ENCODE results near the gene ZNF366.

ZNF366 gene

GRCh38 chr5:72489536-72489935, 17.7 kb downstream of the ZNF366 start:
- no peak for DNase-seq

- DNase-seq: no peak
Measured at GRCh38 chr5:72488756-72489155, 18.5 kb downstream of the ZNF366 start.

GRCh38 chr5:72487177-72487576, 20.0 kb downstream of the ZNF366 start:
- no peak for DNase-seq

- no peak for DNase-seq
Measured at GRCh38 chr5:72486371-72486770, 20.8 kb downstream of the ZNF366 start.

- no peak for DNase-seq
Measured at GRCh38 chr5:72485430-72485974, 21.7 kb downstream of the ZNF366 start.

GRCh38 chr5:72482046-72482445, 25.2 kb downstream of the ZNF366 start:
- no peak for DNase-seq

- DNase-seq: no peak
Measured at GRCh38 chr5:72480841-72481240, 26.4 kb downstream of the ZNF366 start.

- DNase-seq: no peak
Measured at GRCh38 chr5:72479921-72480320, 27.3 kb downstream of the ZNF366 start.

GRCh38 chr5:72478684-72479083, 28.5 kb downstream of the ZNF366 start:
- no peak for DNase-seq

GRCh38 chr5:72478276-72478675, 28.9 kb downstream of the ZNF366 start:
- no peak for DNase-seq

- DNase-seq: no peak
Measured at GRCh38 chr5:72477644-72478043, 29.6 kb downstream of the ZNF366 start.

- no peak for DNase-seq
Measured at GRCh38 chr5:72477176-72477575, 30.0 kb downstream of the ZNF366 start.

- DNase-seq: no peak
Measured at GRCh38 chr5:72476721-72477120, 30.5 kb downstream of the ZNF366 start.

GRCh38 chr5:72476275-72476674, 30.9 kb downstream of the ZNF366 start:
- no peak for DNase-seq

GRCh38 chr5:72474516-72474915, 32.7 kb downstream of the ZNF366 start:
- DNase-seq: no peak

- no peak for DNase-seq
Measured at GRCh38 chr5:72474046-72474500, 33.1 kb downstream of the ZNF366 start.

- no peak for DNase-seq
Measured at GRCh38 chr5:72472666-72473422, 34.4 kb downstream of the ZNF366 start.

GRCh38 chr5:72472031-72472430, 35.2 kb downstream of the ZNF366 start:
- DNase-seq: no peak

GRCh38 chr5:72470826-72471225, 36.4 kb downstream of the ZNF366 start:
- DNase-seq: no peak

- DNase-seq: no peak
Measured at GRCh38 chr5:72468606-72469005, 38.6 kb downstream of the ZNF366 start.

GRCh38 chr5:72468024-72468423, 39.2 kb downstream of the ZNF366 start:
- DNase-seq: no peak

GRCh38 chr5:72467461-72467860, 39.7 kb downstream of the ZNF366 start:
- DNase-seq: no peak

GRCh38 chr5:72465601-72466563, 41.3 kb downstream of the ZNF366 start:
- DNase-seq: no peak

GRCh38 chr5:72465066-72465465, 42.1 kb downstream of the ZNF366 start:
- DNase-seq: no peak

All from islet precursor cell (in vitro differentiated cells).